Activated CD8-positive, alpha-beta T cell treated with anti-CD3 and anti-CD28 coated beads for 36 hours (primary cell): ENCODE measurements around the gene OSBPL5. TPM values are rescaled to one million over a fixed set of nuclear protein-coding genes. Genes with fewer than 3 reads are reported as not detected.
"Not testable (repeated sequence)": the region's sequence is repeated elsewhere in the genome, so short reads cannot be mapped to it uniquely, and the experiment has no call there.

Experiments used
- ATAC-seq: fragments of 200-7000 bp; cut with Tn5 transposase; one replicate; pipeline ENCODE4 v1.10.0; 2021; ENCODE audit warnings: mild to moderate bottlenecking, moderate library complexity
- CTCF ChIA-PET: fragments of 350-600 bp; sonication (Branson Sonifier 250); formaldehyde crosslinking; loops from one replicate; lab custom pipeline; 2021; ENCODE audit warnings: antibody characterized with exemption; lab: Charles Lee
- POLR2A ChIA-PET: fragments of 350-600 bp; sonication (Branson Sonifier 250); formaldehyde crosslinking; loops from one replicate; lab custom pipeline; 2021; ENCODE audit warnings: antibody characterized with exemption; lab: Charles Lee
- DNase-seq: peaks from one replicate; pipeline ENCODE4 v3.0.0-alpha.2; 2020
- H3K27ac Mint-ChIP-seq: one replicate; pipeline ENCODE4 v1.8.0; 2021; ENCODE audit warnings: mild to moderate bottlenecking, mixed read lengths
- H3K27me3 Mint-ChIP-seq: one replicate; pipeline ENCODE4 v1.8.0; 2021; ENCODE audit warnings: mixed read lengths
- H3K36me3 Mint-ChIP-seq: one replicate; pipeline ENCODE4 v1.8.0; 2021; ENCODE audit warnings: low read depth, mixed read lengths
- H3K4me1 Mint-ChIP-seq: one replicate; pipeline ENCODE4 v1.8.0; 2021; ENCODE audit warnings: low read depth, mixed read lengths
- H3K4me3 Mint-ChIP-seq: one replicate; pipeline ENCODE4 v1.8.0; 2021; ENCODE audit warnings: mild to moderate bottlenecking, moderate library complexity, mixed read lengths
- H3K9me3 Mint-ChIP-seq: one replicate; pipeline ENCODE4 v1.8.0; 2021; ENCODE audit warnings: mixed read lengths
- CTCF ChIP-seq: fragments of 200-600 bp; IDR thresholded peaks from one replicate; pipeline ENCODE4 v1.8.0; 2022; ENCODE audit warnings: antibody characterized with exemption, mild to moderate bottlenecking
- intact Hi-C: fragments of 100-400 bp; cut with micrococcal nuclease; formaldehyde crosslinking; loops from one replicate; pipeline ENCODE4 v1.10.0; 2022
- total RNA-seq, 2 experiments: library from RNA; stranded (reverse); gene quantifications; one replicate each; pipeline ENCODE4 v1.2.3, GENCODE V29; 2021

Gene OSBPL5
- total RNA-seq, 2 experiments from 2014 or later = 4.8 to 5.9 TPM

GRCh38 chr11:3121416-3121815 is 43.7 kb downstream of the OSBPL5 start:
- ChIA-PET CTCF (no interaction called here), POLR2A (no interaction called here)
- no peaks in the 10 kb centered on the region for H3K9me3 Mint-ChIP-seq
- H3K4me1 Mint-ChIP-seq = no peaks in the 10 kb centered on the region
- ATAC-seq = no peak
- no peaks in the 10 kb centered on the region for H3K36me3 Mint-ChIP-seq
- no peak for TF ChIP-seq CTCF
- no peak overlapping the region for H3K27ac Mint-ChIP-seq
- no peak for DNase-seq
- intact Hi-C loops = no loop called here
- no peaks in the 10 kb centered on the region for H3K27me3 Mint-ChIP-seq
- H3K4me3 Mint-ChIP-seq = no peak overlapping the region

- H3K36me3 Mint-ChIP-seq = peaks cover 4% of the 10 kb centered on the region
- ChIA-PET CTCF (no interaction called here), POLR2A (no interaction called here)
- H3K27me3 Mint-ChIP-seq = no peaks in the 10 kb centered on the region
- H3K4me3 Mint-ChIP-seq = no peak overlapping the region
- ATAC-seq = no peak
- no peak for DNase-seq
- H3K27ac Mint-ChIP-seq = no peak overlapping the region
- peaks cover 2% of the 10 kb centered on the region for H3K9me3 Mint-ChIP-seq
- H3K4me1 Mint-ChIP-seq = no peaks in the 10 kb centered on the region
- intact Hi-C loops = no loop called here
- TF ChIP-seq CTCF = no peak
These were observed 44.9 kb downstream of the OSBPL5 start for GRCh38 chr11:3120071-3120792.

- peaks cover 5% of the 10 kb centered on the region for H3K9me3 Mint-ChIP-seq
- DNase-seq (no peak), ATAC-seq (no peak)
- H3K4me1 Mint-ChIP-seq = no peaks in the 10 kb centered on the region
- intact Hi-C loops = no loop called here
- peaks cover 8% of the 10 kb centered on the region for H3K36me3 Mint-ChIP-seq
- TF ChIP-seq CTCF = no peak
- ChIA-PET POLR2A (no interaction called here), CTCF (interaction anchor here (0.9 kb wide), 1 partner anchor 10 kb away, joined by 3 read pairs; no protein-coding TSS in a partner anchor)
- no peak overlapping the region for H3K27ac Mint-ChIP-seq
- H3K27me3 Mint-ChIP-seq = no peaks in the 10 kb centered on the region
- H3K4me3 Mint-ChIP-seq = no peak overlapping the region
These were observed 45.8 kb downstream of the OSBPL5 start for GRCh38 chr11:3119141-3119821.

- no peak for TF ChIP-seq CTCF
- H3K36me3 Mint-ChIP-seq = peaks cover 12% of the 10 kb centered on the region
- no peaks in the 10 kb centered on the region for H3K27me3 Mint-ChIP-seq
- DNase-seq (no peak), ATAC-seq (no peak)
- no peaks in the 10 kb centered on the region for H3K4me1 Mint-ChIP-seq
- CTCF ChIA-PET = interaction anchor here (1.1 kb wide), 1 partner anchor 24 kb away, joined by 4 read pairs; no protein-coding TSS in a partner anchor
- POLR2A ChIA-PET = no interaction called here
- H3K4me3 Mint-ChIP-seq = no peak overlapping the region
- H3K9me3 Mint-ChIP-seq = peaks cover 10% of the 10 kb centered on the region
- H3K27ac Mint-ChIP-seq = no peak overlapping the region
- intact Hi-C loops = no loop called here
These were observed 49.8 kb downstream of the OSBPL5 start for GRCh38 chr11:3115321-3115720.

GRCh38 chr11:3113661-3114060 is 51.4 kb downstream of the OSBPL5 start:
- POLR2A ChIA-PET, H3K4me1 Mint-ChIP-seq, intact Hi-C loops, ATAC-seq, H3K27me3 Mint-ChIP-seq, H3K4me3 Mint-ChIP-seq, H3K27ac Mint-ChIP-seq, DNase-seq: not testable (repeated sequence)
- Mint-ChIP-seq H3K9me3 (peaks cover 10% of the 10 kb centered on the region), H3K36me3 (peaks cover 12% of the 10 kb centered on the region)
- CTCF ChIA-PET = interaction anchor here (1.0 to 3.9 kb wide), 4 partner anchors 15 to 295 kb away, joined by 3 to 15 read pairs (median 4); no protein-coding TSS in a partner anchor
